Stimulated activated naive B cell treated with anti-CD40 and anti-IgM and Interleukin-4, amounts not matched to agents 10 μg/mL and 1 μg/mL and 100 μg/mL, for 72 hours (primary cell): ENCODE measurements around the gene ZNF85.
"Not testable (repeated sequence)": the region's sequence is repeated elsewhere in the genome, so short reads cannot be mapped to it uniquely, and the experiment has no call there.

ENCODE experiments used
- ATAC-seq, 2 donors: fragments of 150-1000 bp; cut with Tn5 transposase; replicated peaks; 2 replicates each; pipeline ENCODE4 v1.10.0; 2021; ENCODE audit warnings: moderate library complexity in 1 of 2
- DNase-seq: peaks from one replicate; pipeline ENCODE4 v3.0.0; 2021
- H3K27ac Mint-ChIP-seq: one replicate; pipeline ENCODE4 v1.8.0; 2022; ENCODE audit warnings: mild to moderate bottlenecking, mixed read lengths
- H3K27me3 Mint-ChIP-seq, 2 donors: one replicate each; pipeline ENCODE4 v1.8.0; 2022; ENCODE audit warnings: mixed read lengths in 2 of 2
- H3K36me3 Mint-ChIP-seq, 2 donors: one replicate each; pipeline ENCODE4 v1.8.0; 2022; ENCODE audit warnings: mixed read lengths in 2 of 2, mild to moderate bottlenecking in 1 of 2
- H3K4me1 Mint-ChIP-seq, 2 donors: one replicate each; pipeline ENCODE4 v1.8.0; 2022; ENCODE audit warnings: mixed read lengths in 2 of 2, mild to moderate bottlenecking in 1 of 2
- H3K4me3 Mint-ChIP-seq, 2 donors: one replicate each; pipeline ENCODE4 v1.8.0; 2022; ENCODE audit warnings: mild to moderate bottlenecking in 2 of 2, mixed read lengths in 2 of 2, moderate library complexity in 1 of 2
- H3K9me3 Mint-ChIP-seq, 2 donors: one replicate each; pipeline ENCODE4 v1.8.0; 2022; ENCODE audit warnings: mixed read lengths in 2 of 2, mild to moderate bottlenecking in 1 of 2

ZNF85 gene

DNA sequence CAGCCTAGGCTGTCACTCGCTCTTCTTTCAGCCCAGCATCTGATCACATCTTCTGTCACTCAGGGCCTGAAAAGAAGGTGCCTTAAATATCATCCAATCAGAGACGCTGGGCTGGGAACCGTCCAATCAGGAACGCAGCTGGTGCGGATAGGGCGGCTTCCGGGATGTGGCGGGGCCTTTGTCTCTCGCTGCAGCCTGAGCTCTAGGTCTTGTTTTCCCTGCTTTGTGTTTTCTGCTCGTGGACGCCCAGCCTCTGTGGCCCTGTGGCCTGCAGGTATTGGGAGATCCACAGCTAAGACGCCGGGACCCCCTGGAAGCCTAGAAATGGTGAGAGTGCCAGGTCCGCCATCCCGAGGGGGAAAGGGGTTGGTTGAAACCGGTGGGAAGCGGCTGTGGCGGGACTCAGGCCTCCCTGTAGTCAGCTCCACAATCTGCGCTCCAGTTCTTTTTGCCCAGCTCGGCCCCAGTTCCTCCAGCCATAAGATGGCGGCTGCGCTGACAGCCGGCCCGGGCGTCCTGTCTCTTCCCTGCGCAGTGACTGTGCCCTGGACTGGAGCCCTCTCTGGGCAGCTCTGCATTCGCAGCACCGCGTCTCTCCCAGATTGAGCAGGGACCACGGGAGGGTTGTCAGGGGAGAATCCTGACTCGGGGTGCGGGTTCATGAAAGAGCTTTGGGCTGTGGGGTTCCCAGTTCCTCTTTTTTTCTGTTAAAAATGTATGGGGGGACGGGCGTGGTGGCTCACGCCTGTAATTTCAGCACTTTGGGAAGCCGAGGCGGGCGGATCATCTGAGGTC, at the start of gene ZNF85:
Gene ZNF85 (plus strand): TSS at position 175 of the 795 bp plus-strand sequence. CDS start 150 bp downstream, at position 325.
- DNase-seq, result peak; percentile 89
- peaks cover 0 to 1% of the 10 kb centered on the region in 2 donors for H3K9me3 Mint-ChIP-seq
- ATAC-seq, result peak; percentile 98 to 99
- H3K4me1 Mint-ChIP-seq, result peaks cover 5 to 25% of the 10 kb centered on the region in 2 donors
- peaks cover 12 to 19% of the 10 kb centered on the region in 2 donors for H3K36me3 Mint-ChIP-seq
- H3K27ac Mint-ChIP-seq, result peak within 1 kb of the TSS; percentile 99
- H3K4me3 Mint-ChIP-seq, result peak within 1 kb of the TSS; percentile 99 to 100
- no peaks in the 10 kb centered on the region for H3K27me3 Mint-ChIP-seq

DNA sequence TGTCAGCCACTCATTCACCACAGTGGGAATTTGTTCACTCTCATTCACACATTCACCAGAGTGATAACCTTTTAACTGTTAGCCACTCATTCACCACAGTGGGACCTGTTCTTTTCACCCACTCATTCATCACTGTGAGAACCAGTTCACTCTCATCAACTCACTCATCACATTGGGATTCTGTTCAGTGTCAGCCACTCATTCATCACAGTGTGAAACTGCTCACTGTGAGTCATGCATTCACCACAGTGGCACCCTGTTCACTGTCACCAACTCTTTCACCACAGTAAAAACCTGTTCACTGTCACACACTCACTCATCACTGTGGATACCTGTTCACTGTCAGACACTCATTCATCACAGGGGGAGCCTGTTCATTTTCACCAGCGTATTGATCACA, 43.5 kb upstream of the ZNF85 start:
- Mint-ChIP-seq H3K9me3 (peaks cover 71 to 89% of the 10 kb centered on the region in 2 donors), H3K4me3 (no peak overlapping the region), H3K4me1 (no peaks in the 10 kb centered on the region), H3K36me3 (peaks cover 19 to 69% of the 10 kb centered on the region in 2 donors), H3K27me3 (peaks cover 7 to 76% of the 10 kb centered on the region in 2 donors), H3K27ac (no peak overlapping the region)
- DNase-seq (no peak), ATAC-seq (no peak)

DNA sequence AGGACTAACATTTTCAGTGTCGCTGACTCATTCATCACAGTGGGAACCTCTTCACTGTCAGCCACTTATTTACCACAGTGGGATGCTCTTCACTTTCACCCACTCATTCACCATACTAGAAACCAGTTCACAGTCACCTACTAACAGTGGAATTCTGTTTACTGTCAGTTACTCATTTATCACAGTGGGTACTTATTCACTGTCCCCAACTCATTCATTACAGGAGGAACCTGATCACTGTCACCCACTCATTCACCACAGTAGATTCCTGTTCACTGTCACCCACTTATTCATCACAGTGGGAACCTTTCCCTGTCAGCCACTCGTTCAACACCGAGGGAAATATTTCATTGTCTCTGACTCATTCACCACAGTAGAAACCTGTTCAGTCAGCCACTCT, 10.1 kb upstream of the ZNF85 start:
- H3K27me3 Mint-ChIP-seq, result peaks cover 65 to 75% of the 10 kb centered on the region in 2 donors
- peaks cover 70 to 76% of the 10 kb centered on the region in 2 donors for H3K9me3 Mint-ChIP-seq
- ATAC-seq (no peak), DNase-seq (no peak)
- no peak overlapping the region for H3K4me3 Mint-ChIP-seq
- no peak overlapping the region for H3K27ac Mint-ChIP-seq
- peaks cover 0 to 5% of the 10 kb centered on the region in 2 donors for H3K4me1 Mint-ChIP-seq
- H3K36me3 Mint-ChIP-seq, result peaks cover 33 to 69% of the 10 kb centered on the region in 2 donors

DNA sequence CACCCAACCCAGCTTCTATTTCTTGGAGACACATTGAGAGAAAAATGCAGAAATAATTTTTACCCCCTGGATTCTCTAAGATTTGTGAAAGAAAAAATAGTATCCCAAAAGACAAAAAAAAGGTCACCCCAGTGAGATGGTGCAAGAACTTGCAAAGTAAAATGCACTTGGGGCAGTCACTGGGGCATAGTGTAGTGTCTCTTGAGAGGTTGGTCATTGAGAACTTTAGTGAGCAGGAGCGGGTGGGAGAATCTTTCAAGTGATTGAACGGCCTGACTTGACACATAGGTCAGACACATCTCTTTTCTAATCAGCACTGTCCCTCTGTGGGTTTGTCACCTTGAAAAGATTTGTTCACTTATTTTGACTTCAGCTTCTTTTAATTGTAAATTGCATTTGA, 2.4 kb downstream of the ZNF85 start:
- DNase-seq, result no peak
- no peak for ATAC-seq
- Mint-ChIP-seq H3K4me1 (peaks cover 9 to 25% of the 10 kb centered on the region in 2 donors), H3K27ac (no peak overlapping the region), H3K36me3 (peaks cover 19 to 28% of the 10 kb centered on the region in 2 donors), H3K9me3 (peaks cover 0 to 1% of the 10 kb centered on the region in 2 donors), H3K4me3 (no peak overlapping the region), H3K27me3 (no peaks in the 10 kb centered on the region)

DNA sequence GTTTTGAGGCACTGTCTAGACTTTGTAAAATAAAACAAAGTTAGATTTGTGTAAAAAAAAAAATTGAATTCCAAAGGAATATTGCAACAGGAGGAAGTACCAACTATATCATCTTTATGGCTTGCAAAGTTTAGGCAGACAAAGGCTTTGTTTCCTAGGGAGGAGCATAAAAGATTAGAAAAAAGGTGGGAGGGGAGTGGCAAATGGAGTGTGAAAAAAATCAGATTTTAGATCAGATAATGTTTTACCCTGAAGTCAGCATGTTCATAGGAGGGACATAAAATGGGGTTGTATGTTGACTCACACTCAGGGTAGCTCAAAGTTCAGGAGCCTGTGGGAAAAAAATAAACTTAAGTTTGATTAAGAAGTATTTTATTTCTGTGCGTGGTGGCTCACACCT, 3.7 kb downstream of the ZNF85 start:
- no peaks in the 10 kb centered on the region for H3K27me3 Mint-ChIP-seq
- DNase-seq (no peak), ATAC-seq (no peak)
- no peak overlapping the region for H3K4me3 Mint-ChIP-seq
- peaks cover 0 to 1% of the 10 kb centered on the region in 2 donors for H3K9me3 Mint-ChIP-seq
- H3K27ac Mint-ChIP-seq, result no peak overlapping the region
- peaks cover 21 to 35% of the 10 kb centered on the region in 2 donors for H3K36me3 Mint-ChIP-seq
- peaks cover 9 to 25% of the 10 kb centered on the region in 2 donors for H3K4me1 Mint-ChIP-seq

DNA sequence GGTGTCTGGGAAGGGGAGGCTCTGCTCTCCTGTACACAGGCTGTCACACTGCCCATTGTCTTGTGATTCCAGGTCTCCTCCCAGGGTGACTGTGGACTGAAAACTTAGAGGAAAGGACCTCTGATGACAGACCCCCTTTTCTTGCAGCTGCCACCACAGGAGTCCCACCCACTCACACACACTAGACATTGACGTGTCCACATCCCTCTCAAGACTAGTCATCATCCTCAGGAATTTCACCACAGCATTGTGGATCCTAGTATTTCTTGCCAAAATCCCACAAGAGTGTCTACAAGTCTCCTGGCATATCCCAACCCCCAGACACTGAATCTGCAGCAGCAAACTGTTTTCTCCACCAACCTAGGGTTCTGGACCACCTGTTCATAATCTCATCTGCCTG, 5.3 kb downstream of the ZNF85 start:
- Mint-ChIP-seq H3K4me3 (no peak overlapping the region), H3K9me3 (peaks cover 0 to 1% of the 10 kb centered on the region in 2 donors), H3K36me3 (peaks cover 24 to 34% of the 10 kb centered on the region in 2 donors), H3K27ac (no peak overlapping the region), H3K27me3 (no peaks in the 10 kb centered on the region), H3K4me1 (peaks cover 8 to 22% of the 10 kb centered on the region in 2 donors)
- no peak for DNase-seq
- no peak for ATAC-seq

DNA sequence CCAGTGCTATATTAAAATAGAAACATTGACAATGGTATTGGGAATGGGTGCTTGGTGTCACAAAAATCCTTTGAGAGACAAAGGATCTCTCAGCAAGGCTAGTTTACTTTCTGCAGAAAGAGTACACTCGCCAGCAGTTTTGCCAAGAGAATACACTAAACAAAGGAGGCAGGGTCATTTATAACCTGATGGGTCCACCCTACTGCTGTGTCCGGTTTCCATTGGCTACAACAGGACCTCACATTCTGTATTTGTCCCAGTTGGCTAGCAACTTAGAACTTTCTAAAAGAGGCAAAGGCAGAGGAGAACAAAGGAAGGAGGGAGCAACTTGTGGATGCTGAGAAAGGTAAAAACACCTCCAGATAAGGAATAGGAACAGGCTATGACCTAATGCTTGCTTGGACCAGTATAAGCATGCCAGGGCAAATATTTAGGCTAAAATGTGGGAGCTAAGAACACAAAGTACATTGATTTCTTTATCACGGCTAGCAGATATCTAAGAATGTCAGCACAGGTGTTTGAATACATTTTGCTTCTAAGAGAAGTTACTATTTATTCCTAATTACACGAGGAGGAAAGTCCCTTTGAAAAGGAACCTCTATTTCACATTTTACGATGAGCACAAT, 13.4 kb downstream of the ZNF85 start:
- not testable (repeated sequence) for H3K27me3 Mint-ChIP-seq, H3K27ac Mint-ChIP-seq, H3K9me3 Mint-ChIP-seq, ATAC-seq, DNase-seq, H3K4me3 Mint-ChIP-seq, H3K4me1 Mint-ChIP-seq
- H3K36me3 Mint-ChIP-seq, result peaks cover 37 to 53% of the 10 kb centered on the region in 2 donors

DNA sequence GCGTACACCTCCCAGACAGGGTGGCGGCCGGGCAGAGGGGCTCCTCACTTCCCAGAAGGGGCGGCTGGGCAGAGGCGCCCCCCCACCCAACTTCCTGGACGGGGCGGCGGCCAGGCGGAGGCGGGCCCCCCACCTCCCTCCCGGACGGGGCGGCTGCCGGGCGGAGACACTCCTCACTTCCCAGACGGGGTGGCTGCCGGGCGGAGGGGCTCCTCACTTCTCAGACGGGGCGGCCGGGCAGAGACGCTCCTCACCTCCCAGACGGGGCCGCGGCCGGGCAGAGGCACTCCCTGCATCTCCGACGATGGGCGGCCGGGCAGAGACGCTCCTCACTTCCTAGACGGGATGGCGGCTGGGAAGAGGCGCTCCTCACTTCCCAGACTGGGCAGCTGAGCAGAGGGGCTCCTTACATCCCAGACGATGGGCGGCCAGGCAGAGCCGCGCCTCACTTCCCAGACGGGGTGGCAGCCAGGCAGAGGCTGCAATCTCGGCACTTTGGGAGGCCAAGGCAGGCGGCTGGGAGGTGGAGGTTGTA, 29.6 kb downstream of the ZNF85 start:
- Mint-ChIP-seq H3K36me3 (peaks cover 23 to 27% of the 10 kb centered on the region in 2 donors), H3K9me3 (peaks cover 16 to 20% of the 10 kb centered on the region in 2 donors)
- not testable (repeated sequence) for ATAC-seq, DNase-seq, H3K4me1 Mint-ChIP-seq, H3K27me3 Mint-ChIP-seq, H3K4me3 Mint-ChIP-seq, H3K27ac Mint-ChIP-seq

DNA sequence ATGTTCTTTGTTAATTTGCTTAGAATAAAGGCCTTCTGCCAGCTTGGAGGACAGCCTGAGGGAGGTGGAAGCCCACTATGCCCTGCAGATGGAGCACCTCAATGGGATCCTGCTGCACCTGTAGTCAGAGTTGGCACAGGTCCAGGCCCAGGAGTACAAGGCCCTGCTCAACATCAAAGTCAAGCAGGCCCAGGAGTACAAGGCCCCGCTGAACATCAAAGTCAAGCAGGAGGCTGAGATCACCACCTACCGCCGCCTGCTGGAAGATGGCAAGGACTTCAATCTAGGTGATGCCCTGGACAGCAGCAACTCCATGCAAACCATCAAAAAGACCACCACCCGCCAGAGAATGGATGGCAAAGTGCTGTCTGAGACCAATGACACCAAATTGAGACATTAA, 41.7 kb downstream of the ZNF85 start:
- DNase-seq, result no peak
- ATAC-seq, result no peak
- H3K4me1 Mint-ChIP-seq, result peaks cover 18 to 22% of the 10 kb centered on the region in 2 donors
- no peak overlapping the region for H3K4me3 Mint-ChIP-seq
- H3K27me3 Mint-ChIP-seq, result peaks cover 0 to 5% of the 10 kb centered on the region in 2 donors
- H3K9me3 Mint-ChIP-seq, result peaks cover 10 to 26% of the 10 kb centered on the region in 2 donors
- H3K36me3 Mint-ChIP-seq, result peaks cover 4 to 5% of the 10 kb centered on the region in 2 donors
- no peak overlapping the region for H3K27ac Mint-ChIP-seq

DNA sequence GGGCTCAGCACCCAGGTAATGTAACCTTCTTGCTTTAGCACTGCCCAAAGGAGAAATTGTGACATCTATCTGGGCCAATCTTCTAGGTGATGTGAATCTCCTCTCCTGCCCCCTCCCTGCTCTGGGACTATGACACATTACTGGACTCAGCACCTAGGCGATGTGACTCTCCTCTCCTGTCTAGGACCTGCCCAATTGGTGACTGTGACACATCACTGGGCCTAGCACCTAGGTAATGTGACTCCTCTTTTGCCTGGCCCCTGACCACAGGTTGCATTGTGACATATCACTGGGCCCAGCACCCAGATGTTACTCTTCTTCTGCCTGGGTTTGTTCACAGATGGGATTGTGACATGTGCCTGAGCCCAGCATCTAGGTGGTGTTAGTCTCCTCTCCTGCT, 45.0 kb downstream of the ZNF85 start:
- Mint-ChIP-seq H3K4me3 (no peak overlapping the region), H3K9me3 (peaks cover 6 to 17% of the 10 kb centered on the region in 2 donors), H3K36me3 (peaks cover 0 to 4% of the 10 kb centered on the region in 2 donors), H3K4me1 (peaks cover 14 to 15% of the 10 kb centered on the region in 2 donors), H3K27ac (peak overlapping the region; percentile 40), H3K27me3 (no peaks in the 10 kb centered on the region)
- no peak for DNase-seq
- ATAC-seq, result peak; percentile 55 to 75

DNA sequence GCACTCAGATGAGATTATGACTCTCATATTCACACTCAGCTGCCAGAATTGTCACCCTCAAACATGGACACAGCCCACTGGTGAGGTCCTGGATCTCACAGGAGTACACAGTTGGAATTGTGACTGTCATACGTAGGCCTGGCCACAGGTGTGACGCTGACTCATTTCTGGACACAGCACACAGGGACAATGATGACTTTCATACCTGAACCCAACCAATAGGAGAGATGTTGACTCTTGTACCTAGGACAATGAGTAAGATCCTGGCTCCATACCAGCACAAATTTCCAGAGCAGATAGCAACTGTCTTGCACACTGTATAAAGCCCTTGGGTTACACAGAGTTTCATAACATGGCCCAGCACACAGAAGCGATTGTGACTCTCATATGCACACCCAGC, 46.4 kb downstream of the ZNF85 start:
- H3K27ac Mint-ChIP-seq, result no peak overlapping the region
- no peaks in the 10 kb centered on the region for H3K27me3 Mint-ChIP-seq
- ATAC-seq, result peak in 1 of 2 donors; percentile 26
- H3K4me1 Mint-ChIP-seq, result peaks cover 14 to 15% of the 10 kb centered on the region in 2 donors
- H3K9me3 Mint-ChIP-seq, result peaks cover 6 to 11% of the 10 kb centered on the region in 2 donors
- no peak overlapping the region for H3K4me3 Mint-ChIP-seq
- DNase-seq, result no peak
- H3K36me3 Mint-ChIP-seq, result no peaks in the 10 kb centered on the region

DNA sequence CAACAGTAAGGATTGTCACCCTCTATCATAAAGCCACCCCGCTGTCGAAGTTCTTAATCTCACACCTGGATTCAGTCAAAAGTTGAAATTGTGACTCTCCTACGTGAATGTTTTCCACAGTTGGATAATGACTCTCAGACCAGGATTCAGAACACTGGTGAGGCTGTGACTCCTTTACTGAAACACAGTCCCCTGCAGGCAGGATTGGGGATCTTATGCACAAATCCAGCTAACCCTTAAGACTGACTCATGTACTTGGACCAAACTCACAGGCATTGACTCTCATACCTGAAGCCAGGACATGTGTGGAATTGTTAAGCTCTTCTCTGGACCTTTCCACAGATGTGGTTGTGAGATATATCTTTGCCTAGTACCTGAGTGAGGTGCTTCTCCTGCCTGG, 46.8 kb downstream of the ZNF85 start:
- no peak for DNase-seq
- H3K9me3 Mint-ChIP-seq, result peaks cover 6 to 11% of the 10 kb centered on the region in 2 donors
- H3K27me3 Mint-ChIP-seq, result no peaks in the 10 kb centered on the region
- H3K4me3 Mint-ChIP-seq, result no peak overlapping the region
- ATAC-seq, result no peak
- H3K27ac Mint-ChIP-seq, result no peak overlapping the region
- peaks cover 14 to 15% of the 10 kb centered on the region in 2 donors for H3K4me1 Mint-ChIP-seq
- no peaks in the 10 kb centered on the region for H3K36me3 Mint-ChIP-seq

DNA sequence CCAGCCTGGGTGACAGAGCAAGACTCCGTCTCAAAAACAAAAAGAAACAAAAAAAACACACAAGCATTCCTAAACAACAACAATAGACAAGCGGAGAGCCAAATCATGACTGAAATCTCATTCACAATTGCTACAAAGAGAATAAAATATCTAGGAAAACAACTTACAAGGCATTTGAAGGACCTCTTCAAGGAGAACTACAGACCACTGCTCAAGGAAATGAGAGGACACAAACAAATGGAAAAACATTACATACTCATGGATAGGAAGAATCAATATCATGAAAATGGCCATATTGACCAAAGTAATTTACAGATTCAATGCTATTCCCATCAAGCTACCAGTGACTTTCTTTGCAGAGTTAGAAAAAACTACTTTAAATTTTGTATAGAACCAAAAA, 69.7 kb downstream of the ZNF85 start:
- ATAC-seq, H3K4me3 Mint-ChIP-seq, H3K27ac Mint-ChIP-seq, H3K4me1 Mint-ChIP-seq, DNase-seq: not testable (repeated sequence)
- H3K27me3 Mint-ChIP-seq, result peaks cover 8 to 24% of the 10 kb centered on the region in 2 donors
- peaks cover 29 to 35% of the 10 kb centered on the region in 2 donors for H3K9me3 Mint-ChIP-seq
- peaks cover 0 to 18% of the 10 kb centered on the region in 2 donors for H3K36me3 Mint-ChIP-seq

DNA sequence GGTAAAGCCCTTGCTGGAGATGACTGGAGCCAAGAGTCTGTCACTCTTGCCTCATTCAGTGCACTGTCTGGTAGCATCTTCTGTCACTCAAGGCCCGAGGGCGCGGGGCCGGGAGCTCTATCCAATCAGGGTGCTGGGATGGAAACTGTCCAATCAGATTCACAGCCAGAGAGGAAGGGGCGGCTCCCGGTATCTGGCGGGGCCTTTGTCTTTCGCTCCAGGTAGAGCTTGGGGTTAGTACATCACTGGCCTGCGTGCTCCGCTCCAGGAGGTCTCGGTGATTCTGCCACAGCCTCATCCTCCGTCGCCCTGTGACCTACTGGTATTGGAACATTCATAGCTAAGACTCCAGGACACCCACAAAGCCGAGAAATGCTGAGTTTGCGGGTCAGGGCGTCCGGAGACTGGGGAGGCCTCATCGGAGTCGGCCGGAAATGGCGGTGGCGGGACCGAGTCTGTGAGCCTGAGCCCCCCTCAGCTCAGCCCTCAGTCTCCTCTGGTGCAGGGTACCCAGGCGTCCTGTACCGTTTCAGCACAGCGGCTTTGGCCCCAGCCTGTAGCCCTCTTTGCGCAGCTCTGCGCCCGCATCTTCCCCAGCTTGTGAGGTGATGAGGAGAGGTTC, 76.8 kb downstream of the ZNF85 start:
- ATAC-seq (peak; percentile 100), DNase-seq (peak; percentile 92)

More for the DNA sequence above, 76.8 kb downstream of the ZNF85 start:
- peak overlapping the region; percentile 96 for H3K4me3 Mint-ChIP-seq
- no peaks in the 10 kb centered on the region for H3K9me3 Mint-ChIP-seq
- H3K27ac Mint-ChIP-seq, result peak overlapping the region; percentile 94
- H3K4me1 Mint-ChIP-seq, result peaks cover 9 to 19% of the 10 kb centered on the region in 2 donors
- no peaks in the 10 kb centered on the region for H3K27me3 Mint-ChIP-seq
- H3K36me3 Mint-ChIP-seq, result peaks cover 2 to 3% of the 10 kb centered on the region in 2 donors
